HG03342 (cell line): ENCODE results near the gene NBAS.

Experiments used
- ATAC-seq: cut with Tn5 transposase; IDR thresholded peaks from one replicate; pipeline ENCODE4 v1.9.1; 2021; ENCODE audit warnings: mild to moderate bottlenecking, moderate library complexity; ENCODE audit not compliant: unreplicated experiment

The NBAS gene

GRCh38 chr2:15591692-15592463 is 30.7 kb upstream of the NBAS start, which contains the start of gene DDX1:
TSS of gene DDX1 (plus strand) at chr2:15591868. CDS start at chr2:15591934, 66 bp downstream.
- peak; percentile 95 for ATAC-seq

GRCh38 chr2:15591373-15591691 is 30.2 kb upstream of the NBAS start:
- no peak for ATAC-seq

- ATAC-seq = no peak
Observed at GRCh38 chr2:15588329-15588919, 27.3 kb upstream of the NBAS start.

GRCh38 chr2:15584767-15585469 is 23.8 kb upstream of the NBAS start:
- no peak for ATAC-seq

- no peak for ATAC-seq
Observed at GRCh38 chr2:15584316-15584715, 23.2 kb upstream of the NBAS start.

- ATAC-seq = no peak
Observed at GRCh38 chr2:15583826-15584225, 22.7 kb upstream of the NBAS start.

GRCh38 chr2:15582710-15583357 is 21.7 kb upstream of the NBAS start:
- ATAC-seq = no peak

GRCh38 chr2:15580451-15580850 is 19.3 kb upstream of the NBAS start:
- ATAC-seq = no peak

- ATAC-seq = no peak
Observed at GRCh38 chr2:15579641-15580040, 18.5 kb upstream of the NBAS start.

GRCh38 chr2:15577071-15577735 is 16.1 kb upstream of the NBAS start:
- peak; percentile 91 for ATAC-seq

GRCh38 chr2:15571729-15572128 is 10.6 kb upstream of the NBAS start:
- no peak for ATAC-seq

- no peak for ATAC-seq
Observed at GRCh38 chr2:15570104-15570503, 9.0 kb upstream of the NBAS start.

- no peak for ATAC-seq
Observed at GRCh38 chr2:15568874-15569273, 7.7 kb upstream of the NBAS start.

- no peak for ATAC-seq
Observed at GRCh38 chr2:15566912-15567311, 5.8 kb upstream of the NBAS start.

GRCh38 chr2:15565994-15566671 is 5.0 kb upstream of the NBAS start:
- no peak for ATAC-seq

- no peak for ATAC-seq
Observed at GRCh38 chr2:15565392-15565791, 4.3 kb upstream of the NBAS start.

GRCh38 chr2:15563227-15564100 is 2.3 kb upstream of the NBAS start:
- ATAC-seq = no peak

- ATAC-seq = no peak
Observed at GRCh38 chr2:15562354-15563031, 1.4 kb upstream of the NBAS start.
